ENCODE data around the gene ARHGAP40.
A peak's percentile ranks its signal among the peaks of the same experiment; 100 is the strongest.

ARHGAP40 gene

DNA sequence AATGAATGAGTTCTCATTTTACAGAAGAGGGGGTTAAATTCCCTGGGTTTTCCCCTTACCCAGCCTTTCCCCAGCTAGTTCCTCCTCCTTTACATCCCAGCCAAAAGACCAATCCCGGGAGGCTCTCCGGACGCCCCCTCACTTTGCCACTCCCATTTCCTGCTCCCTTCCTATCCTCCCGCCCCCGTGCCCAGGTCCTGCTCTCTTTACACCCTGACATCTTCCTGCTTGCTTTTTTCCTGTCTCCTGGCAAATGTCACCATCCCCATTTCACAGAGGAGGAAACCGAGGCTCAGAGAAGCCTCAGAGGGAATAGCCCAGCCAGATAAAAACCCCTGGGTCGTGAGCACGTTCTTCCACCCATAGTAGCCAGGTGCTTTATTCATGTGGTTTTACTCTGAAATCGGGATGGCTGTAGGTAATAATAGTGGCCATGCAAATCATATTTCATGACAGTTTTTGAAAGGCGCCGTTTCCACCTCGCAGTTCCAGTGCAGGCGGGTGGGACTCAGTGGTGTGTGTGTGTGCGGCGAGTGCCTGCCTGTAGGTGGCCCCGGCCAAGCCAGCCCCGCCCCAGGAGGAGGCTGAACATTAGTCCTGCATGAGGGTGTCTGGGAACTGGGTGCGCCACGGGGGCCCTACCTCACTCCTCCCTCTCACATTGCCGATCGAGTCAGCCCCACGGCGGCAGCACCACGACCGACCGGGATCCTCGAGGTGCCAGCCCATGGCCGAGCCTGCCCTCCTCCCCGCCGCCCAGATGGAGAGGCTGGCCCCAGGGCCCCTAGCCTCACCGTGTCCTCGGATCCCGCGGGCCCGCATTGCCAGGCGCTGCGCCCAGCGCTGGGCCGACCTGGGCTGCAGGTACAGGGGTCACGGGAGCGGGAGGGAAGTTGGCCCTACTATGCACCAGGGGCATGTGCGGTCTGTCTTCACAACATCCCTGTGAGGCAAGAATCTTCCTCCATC, at the start of gene ARHGAP40:
Gene ARHGAP40, plus strand, starts transcription at position 594 of the 969 bp plus-strand sequence.
- DNase-seq (ENCODE audit: low spot score), result peak; percentile 59

DNA sequence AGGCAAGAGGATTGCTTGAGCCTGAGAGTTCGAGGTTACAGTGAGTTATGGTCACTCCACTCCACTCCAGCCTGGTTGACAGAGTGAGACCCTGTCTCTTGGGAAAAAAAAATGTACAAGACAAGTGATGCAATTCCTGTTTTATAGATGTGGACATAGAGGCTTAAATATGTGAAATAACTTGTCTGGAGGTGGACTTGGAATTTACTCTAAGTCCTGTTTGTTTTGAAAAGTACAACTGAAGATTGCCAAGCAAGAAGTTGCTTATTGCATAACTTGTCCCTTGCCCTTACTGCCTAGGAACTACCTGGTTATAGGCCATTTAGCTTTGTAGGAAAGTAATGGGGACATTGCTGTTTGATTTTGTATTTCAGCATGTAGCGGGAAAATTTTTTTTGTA, 46.6 kb upstream of the ARHGAP40 start:
- no peak for DNase-seq (ENCODE audit: low spot score)

DNA sequence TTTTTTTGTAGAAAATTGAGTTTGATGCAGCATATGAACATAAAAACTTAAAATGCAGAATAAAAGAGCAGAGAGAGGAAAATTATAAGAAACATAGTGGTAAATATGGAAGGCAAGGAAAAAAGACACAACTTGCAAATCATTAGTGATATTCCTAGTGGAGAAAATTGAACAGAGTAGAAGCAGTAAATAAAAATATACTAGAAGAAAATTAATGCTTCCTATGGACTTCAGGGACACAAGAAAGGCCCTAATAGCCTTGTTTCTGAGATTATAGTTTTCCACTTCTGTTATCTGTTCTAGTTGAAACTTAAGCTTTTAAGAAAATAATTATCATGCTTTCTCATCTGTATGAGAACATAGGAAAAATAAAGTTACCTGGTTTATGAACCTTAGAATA, 46.2 kb upstream of the ARHGAP40 start:
- DNase-seq (ENCODE audit: low spot score), result no peak

DNA sequence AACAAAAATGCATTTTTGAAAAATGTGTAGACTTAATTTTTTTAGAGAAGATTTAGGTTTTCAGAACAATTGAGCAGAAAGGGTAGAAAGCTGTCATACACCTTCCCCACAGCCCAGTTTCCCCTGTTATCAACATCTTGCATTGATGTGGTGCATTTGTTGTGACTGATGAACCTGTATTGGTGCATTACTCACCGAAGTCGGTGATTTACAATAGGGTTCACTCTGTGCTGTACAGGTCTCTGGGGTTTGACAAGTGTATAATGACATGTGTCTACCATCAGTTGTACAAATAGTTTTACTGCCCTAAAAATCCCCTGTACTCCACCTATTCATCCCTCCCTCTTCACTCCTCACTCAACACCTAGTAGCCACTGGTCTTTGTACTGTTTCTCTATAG, 44.4 kb upstream of the ARHGAP40 start:
- no peak for DNase-seq (ENCODE audit: low spot score)

DNA sequence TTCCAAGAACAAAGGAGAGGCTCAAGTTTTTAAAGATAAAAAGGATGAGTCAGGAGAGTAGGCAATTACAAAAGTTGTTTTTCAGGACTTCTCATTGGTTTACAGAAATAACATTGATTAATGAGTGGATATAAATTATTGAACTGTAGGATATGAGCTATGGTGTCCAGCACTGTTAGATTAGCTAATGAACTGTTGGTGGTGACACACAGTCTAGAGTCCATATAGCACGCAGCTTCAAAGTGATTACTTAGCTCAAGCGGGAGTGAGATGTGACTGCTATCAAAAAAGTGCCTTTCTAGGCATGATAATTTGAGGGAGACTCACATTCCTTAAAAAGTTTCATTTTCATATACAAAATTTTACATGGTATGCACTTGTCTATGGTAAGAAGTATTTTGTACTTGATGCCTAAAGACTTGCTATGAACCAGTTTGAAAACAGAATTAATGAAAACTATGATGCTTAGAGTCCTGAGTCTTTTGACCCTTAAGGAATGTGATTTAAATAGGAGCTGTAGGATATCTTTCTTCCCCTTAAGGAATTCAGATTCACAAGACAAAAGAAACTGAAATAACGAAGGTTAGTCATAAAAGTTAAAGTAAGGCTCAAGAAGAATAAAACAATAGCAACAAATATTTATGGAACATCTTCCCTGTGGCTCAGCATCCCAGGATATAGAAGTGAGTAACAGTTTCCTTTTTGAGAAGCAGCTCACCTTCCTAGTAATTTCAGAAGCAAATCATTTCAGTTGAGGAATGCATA, 42.8 kb upstream of the ARHGAP40 start:
- DNase-seq (ENCODE audit: low spot score), result no peak

DNA sequence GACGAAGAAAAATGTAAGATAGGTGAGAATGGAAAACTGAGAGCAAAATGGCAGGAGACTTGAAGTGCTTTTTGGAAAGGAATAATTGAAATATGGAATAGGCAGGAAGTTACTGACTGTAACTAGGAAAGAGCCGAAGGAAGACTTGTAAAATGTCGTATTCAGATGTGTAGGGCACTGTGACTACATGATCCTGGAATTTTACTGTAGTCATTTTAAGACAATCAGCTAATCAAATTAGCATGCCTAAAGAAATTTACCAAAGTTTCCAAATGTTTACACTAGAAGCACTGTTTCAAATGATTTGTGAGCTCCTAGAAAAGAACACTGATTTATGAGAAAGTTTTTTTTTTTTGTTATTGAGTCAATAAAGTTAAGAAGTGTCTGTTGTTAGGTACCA, 41.8 kb upstream of the ARHGAP40 start:
- DNase-seq (ENCODE audit: low spot score), result no peak

DNA sequence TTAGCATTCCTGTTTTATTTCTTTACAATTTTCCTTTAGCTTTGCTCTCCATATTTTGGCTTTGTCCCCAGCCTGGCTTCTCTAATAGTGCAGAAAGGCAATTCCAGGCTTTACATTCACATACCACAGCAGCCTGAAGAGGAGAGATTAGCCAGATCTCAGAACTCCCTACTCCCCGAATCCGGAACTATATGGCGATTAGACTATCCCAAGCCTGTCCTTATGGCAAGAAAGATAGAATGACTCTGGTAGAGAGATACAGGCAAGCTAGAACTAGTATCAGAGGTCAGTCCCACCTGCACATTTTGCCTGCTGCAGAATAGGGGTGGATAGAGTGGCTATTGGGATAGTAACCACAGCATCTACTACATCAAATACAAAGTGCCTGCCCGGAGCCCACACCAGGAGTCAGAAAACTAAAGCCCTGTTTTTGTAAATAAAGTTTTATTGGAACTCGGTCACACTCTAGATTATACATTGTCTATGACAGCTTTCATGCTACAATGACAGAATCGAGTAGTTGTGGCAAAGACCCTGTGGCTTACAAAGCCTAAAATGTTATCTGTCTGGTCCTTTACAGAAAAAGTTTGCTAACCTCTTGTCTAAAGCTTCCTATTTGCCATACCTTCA, 37.7 kb upstream of the ARHGAP40 start:
- DNase-seq (ENCODE audit: low spot score), result no peak

DNA sequence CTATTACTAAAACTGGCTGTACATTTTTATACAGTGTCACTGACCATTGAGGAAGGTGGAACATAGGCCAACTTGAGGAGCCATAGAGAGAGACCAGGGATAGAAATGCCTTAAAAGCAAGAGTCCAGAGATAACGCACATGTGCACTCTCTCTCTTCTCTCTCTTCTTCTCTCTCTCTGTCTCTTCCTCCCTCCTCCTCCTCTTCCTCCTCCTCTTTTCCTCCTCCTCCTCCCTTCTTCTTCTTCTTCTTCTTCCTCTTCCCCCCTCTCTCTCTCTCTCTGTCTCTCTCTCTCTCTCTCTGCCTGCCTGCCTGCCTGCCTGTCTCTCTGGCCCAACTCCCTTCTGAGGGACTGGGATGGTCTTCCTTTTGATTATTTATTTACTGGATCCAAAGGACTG, 36.9 kb upstream of the ARHGAP40 start:
- no peak for DNase-seq (ENCODE audit: low spot score)

DNA sequence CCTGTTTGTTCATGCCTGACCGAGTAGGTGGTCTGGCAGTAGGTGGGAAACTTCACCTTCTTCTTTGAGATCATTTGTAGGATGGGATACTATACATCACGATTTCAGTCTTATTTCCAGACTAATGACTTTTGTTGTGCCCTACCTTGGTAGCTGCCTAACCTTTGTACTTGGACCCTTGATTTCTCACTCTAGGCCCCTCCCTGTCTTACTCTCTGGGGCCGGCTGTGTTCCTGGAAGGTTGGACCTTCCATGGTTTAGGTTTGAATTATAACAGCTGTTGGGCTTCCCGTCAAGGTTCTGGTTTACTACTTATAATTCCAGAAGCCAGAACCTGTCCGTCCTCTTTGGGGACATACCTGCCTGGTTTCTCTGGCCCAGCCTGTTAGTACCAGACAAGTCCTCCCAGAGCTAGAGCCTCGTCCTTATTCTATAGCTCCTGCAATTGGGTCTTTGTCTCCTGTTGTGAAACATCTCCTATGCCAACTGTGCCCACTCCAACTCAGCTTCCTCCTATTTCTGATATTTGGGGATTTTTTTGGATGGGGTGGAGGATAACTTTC, 35.5 kb upstream of the ARHGAP40 start:
- no peak for DNase-seq (ENCODE audit: low spot score)

DNA sequence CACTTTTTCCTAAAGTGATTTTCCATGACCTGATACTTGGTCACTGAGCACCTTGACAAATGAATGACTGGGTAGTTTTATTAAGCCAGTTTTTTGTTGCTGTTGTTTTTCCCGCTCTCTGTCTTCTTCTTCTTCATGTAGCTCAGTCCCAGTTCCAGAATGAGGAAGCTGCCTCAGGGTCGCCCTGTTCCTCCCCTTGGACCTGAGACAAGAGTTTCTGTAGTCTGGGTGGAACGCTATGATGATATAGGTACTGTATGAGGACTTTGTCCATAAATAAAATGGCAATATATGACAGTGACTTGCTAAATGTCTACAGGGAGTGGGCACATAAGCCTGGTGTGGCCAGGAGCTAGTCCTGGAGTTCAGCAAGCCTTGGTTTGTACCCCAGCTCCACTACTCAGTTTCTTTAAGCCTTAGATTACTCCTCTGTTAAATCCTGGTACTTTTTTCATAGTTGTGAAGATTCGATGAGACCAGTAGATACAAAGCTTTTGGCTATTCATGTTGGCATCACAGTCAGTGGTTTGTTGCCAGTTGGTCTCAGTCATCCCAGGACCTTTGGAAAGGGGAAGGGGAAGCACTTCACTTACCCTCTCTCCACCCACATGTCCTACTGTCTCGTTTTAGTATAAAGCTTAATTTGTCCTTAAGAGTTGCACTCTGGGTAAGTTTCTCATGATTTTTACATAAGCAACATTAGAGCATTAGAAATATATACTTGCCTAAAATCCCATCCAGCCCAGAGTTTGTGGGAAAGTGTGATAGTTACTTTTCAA, 31.7 kb upstream of the ARHGAP40 start:
- DNase-seq (ENCODE audit: low spot score), result no peak

DNA sequence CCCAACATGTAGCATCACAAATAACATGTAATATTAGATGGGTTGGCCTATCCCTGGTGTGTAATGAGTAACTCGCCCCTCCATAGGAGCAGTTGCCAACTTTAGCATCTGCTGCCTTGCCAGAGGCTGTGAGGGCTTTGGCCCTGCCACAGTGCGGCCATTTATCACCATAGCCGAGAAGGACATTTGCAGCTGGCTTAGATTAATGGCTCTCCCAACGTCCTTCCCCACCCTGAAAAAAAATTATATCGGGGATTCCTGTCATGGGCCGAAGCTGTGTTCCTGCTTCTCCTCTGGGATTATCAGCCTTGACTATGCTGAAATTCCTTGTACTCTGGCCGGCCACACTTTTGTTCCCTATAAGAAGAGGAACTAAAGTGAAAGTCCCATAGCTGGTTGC, 28.2 kb upstream of the ARHGAP40 start:
- no peak for DNase-seq (ENCODE audit: low spot score)

DNA sequence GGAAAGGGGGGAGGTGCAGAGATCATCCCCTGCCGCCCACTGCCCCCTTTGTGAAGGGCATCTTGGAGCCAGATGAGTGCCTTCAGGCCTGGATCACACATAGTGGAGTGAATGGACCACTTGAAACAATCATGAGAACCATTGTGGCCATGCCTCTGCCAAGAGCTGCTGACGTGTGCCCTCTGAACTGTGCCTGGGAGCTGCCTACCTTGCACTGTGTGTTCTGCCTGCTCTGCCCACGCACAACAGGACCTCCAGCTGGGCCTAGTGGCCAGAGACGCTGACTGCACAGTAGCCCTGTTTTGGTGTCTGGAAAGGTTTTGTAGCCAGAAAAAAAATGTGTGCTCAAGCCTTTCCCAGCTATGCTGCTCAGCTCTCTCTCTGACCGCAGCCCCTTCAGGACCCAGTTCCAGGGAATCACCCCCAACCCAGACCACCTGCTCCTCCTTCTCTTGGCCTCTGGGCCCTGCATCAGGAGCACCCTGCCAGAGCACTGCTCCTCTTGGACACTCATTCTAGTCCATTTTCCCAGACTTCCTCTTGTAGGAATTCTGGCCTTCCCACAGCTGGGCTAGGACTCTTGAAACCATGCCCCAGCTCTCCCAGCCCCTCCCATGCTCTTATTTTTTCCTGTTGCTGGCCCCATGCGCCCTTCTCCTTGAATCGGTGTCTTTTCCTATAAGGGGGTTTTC, 22.2 kb upstream of the ARHGAP40 start:
- DNase-seq (ENCODE audit: low spot score), result no peak

DNA sequence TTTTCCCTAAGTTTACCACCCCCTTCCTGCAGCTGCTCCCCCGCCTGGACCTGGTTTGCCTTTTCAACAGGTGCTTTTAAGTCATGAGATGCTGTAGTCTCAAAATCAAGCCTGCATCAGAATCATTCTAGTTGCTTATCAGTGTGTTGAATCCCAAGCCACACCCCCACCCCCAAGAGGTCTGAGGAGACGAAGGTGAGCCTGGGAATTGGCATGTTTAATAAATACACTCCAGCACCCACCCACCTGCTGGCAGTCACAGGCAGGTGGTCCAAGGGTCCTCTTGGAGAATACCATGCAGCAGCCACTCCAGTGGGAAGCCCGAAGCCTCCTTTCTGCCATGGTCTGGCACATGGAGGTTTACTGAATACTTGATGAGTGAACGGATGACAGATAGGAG, 21.7 kb upstream of the ARHGAP40 start:
- DNase-seq (ENCODE audit: low spot score), result no peak

DNA sequence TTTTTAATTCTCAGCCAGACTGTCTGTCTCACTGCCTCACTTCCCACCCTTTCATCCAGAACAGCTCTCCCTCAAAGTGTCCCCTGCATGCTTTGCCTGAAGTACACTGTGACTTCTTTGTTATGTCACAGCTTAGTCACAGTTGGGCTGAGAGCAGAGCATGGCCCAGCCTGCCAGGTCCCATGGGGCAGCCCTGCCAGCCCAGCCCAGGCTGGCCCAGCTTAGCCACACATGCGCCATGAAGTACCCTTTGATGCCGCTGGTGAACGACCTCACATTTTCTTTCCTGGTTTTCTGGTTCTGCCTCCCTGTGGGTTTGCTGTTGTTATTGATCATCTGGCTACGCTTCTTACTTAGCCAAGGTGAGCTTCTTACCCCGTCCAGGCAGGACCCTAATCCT, 20.6 kb upstream of the ARHGAP40 start, which contains the start of gene ADIG:
Gene ADIG, plus strand, starts transcription at position 185 of the 400 bp plus-strand sequence. Its CDS starts 54 bp downstream, at position 239.
- DNase-seq (ENCODE audit: low spot score), result no peak

DNA sequence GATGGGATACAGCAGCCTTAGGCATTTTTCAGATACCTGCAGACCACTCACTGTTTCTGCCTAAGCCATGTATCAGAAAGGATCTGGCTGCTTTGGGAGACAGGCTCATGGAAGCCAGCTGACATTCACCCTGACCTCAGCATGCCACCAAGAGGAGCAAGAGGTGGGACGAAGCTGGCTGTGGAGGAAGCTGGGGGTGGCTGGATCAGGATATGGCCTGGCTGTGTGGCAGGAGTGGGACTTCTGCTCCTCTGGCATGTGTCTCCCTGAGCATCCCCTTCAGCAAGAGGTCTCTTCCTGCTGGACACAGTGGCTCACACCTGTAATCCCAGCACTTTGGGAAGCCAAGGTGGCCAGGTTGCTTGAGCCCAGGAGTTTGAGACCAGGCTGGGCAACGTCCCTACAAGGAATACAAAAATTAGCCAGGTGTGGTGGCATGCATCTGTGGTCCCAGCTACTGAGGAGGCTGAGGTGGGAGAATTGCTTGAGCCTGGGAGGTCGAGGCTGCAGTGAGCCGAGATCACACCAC, 19.7 kb upstream of the ARHGAP40 start:
- no peak for DNase-seq (ENCODE audit: low spot score)

DNA sequence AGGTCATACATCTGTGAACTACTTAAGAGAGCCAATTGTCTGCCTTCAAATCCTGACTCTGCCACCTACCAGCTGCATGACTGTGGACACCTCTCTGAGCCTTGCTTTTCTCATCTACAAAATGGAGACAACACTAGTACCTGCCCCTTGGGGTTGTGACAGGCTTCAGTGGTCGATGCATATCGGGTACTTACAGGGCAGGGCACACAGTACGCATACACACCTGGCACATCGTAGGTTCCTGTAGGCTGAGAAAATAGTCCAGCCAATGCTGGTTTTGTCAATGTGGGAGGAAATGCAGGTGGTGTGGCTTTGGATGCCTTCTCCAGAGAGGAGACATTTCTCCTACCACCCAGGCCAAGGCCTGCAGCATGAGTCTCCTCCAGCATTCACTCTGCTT, 18.3 kb upstream of the ARHGAP40 start:
- DNase-seq (ENCODE audit: low spot score), result no peak

DNA sequence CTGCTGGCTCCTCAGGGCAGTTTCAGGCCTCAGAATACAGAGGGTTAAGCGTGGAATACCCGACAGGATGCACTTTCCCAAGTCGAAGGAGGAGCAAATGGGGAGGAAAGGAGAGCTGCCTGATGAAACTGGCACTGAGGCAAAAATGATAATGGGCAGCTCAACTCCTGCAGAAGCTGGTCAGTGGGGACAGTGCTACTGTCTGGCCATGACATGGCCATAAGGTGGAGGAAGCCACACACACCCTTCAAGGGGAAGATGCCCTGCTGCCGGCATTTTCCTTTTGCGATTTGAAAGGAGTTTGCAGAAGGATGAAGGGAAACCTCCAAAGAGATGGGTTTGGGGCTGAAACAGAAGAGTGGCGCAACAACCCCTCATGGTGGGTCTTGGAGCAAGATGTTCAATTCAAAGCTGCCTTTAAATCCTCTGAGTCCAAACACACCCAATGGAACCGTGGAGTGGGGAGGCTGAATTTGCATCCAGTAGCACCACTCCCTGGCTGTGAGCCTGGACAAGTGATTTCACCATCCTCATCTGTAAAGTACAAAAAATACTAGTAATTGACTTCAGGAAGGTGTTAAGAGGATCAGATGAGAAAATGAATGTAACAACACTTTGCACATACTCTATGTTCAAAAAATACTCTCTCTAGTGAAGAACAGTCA, 17.4 kb upstream of the ARHGAP40 start:
- no peak for DNase-seq (ENCODE audit: low spot score)

DNA sequence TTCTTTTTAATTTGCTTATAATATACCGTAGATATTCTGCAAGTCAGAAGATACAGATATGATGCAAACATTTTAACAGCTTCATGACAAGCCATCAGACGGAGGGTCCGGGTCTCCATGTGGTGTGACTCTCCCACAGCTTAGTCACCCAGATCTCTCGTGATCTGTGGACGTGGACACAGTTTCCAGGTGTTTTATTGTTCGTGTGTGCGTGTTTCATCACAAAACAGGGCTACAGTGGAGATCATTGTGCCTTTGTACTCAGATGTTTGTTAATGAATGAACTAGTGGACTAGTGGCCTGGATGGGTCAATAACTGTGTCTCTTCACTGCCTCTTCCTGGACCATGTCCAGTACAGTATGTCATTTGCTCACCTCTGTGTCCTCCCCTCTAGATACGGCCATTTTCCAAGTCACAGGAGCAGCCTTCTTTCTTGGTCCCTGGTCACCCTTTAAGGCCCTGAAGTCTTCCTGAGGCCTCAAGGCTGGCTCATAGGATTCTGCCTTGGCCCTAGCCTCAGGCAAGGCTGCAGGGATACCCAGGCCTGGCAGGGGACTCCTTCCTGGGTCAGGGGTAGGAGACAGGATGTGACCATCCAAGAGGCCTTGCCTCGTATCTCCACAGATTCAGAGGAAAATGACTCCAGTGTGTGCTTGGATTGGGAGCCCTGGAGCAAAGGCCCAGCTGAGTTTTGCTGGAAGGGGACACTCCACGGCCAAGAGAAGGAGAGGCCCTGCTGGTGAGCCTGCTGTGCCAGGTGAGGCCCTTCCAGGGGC, 16.0 kb upstream of the ARHGAP40 start:
- no peak for DNase-seq (ENCODE audit: low spot score)

DNA sequence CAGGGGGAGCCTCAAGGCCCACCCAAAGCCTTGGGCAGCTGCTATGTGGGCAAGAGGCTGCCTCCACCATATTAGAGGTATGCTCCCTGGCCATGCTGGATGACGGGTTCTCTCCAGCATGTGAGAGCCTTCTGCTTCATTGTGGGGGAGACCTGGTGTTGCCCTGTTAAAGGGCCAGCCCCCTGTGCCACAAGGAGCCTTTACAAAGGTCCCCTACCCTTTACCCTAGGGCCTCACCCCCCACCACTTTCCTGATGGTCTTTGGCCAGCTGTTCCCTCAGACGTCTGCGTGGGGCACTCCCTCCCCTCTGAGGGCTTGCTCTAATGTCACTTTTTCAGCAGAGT, 15.5 kb upstream of the ARHGAP40 start:
- no peak for DNase-seq (ENCODE audit: low spot score)

Measured in HuH-7.5 (cell line).